WERI-Rb-1 (cell line): ENCODE data around the gene GDF7.

ENCODE experiments used
- DNase-seq: peaks from one replicate; pipeline ENCODE4 v3.0.0-alpha.2; 2020
- H3K27ac ChIP-seq: fragments of 250-450 bp; sonication (Bioruptor Pico); 2 replicates; pipeline ENCODE4 v1.5.1; 2020; ENCODE audit warnings: mild to moderate bottlenecking, moderate library complexity
- H3K27me3 ChIP-seq: fragments of 250-450 bp; sonication (Bioruptor Pico); 2 replicates; pipeline ENCODE4 v1.5.1; 2021; ENCODE audit warnings: mild to moderate bottlenecking, low read depth, moderate library complexity; ENCODE audit not compliant: insufficient read depth, severe bottlenecking
- H3K36me3 ChIP-seq: fragments of 250-450 bp; sonication (Bioruptor Pico); 2 replicates; pipeline ENCODE4 v1.5.1; 2020; ENCODE audit warnings: mild to moderate bottlenecking, moderate library complexity
- H3K4me3 ChIP-seq: 2 replicates; pipeline ENCODE4 v1.5.1; 2011; ENCODE audit warnings: low read depth, mild to moderate bottlenecking, control low read depth, low read length
- H3K9me3 ChIP-seq: fragments of 250-450 bp; sonication (Bioruptor Pico); 2 replicates; pipeline ENCODE4 v1.5.1; 2021; ENCODE audit warnings: mild to moderate bottlenecking, moderate library complexity; ENCODE audit not compliant: severe bottlenecking
- CTCF ChIP-seq: IDR thresholded peaks from 2 replicates; pipeline ENCODE4 v1.5.1; 2011; ENCODE audit warnings: low read depth, mild to moderate bottlenecking, control low read depth, inconsistent platforms, low read length

The GDF7 gene

GRCh38 chr2:20626392-20626697 is 40.6 kb upstream of the GDF7 start:
- Histone ChIP-seq H3K9me3 (no peaks in the 10 kb centered on the region), H3K27ac (no peak overlapping the region), H3K27me3 (no peaks in the 10 kb centered on the region), H3K36me3 (no peaks in the 10 kb centered on the region), H3K4me3 (no peak overlapping the region)
- TF ChIP-seq CTCF: no peak
- no peak for DNase-seq

- no peak for DNase-seq
- Histone ChIP-seq H3K27ac (no peak overlapping the region), H3K9me3 (no peaks in the 10 kb centered on the region), H3K27me3 (no peaks in the 10 kb centered on the region), H3K4me3 (no peak overlapping the region), H3K36me3 (no peaks in the 10 kb centered on the region)
- no peak for TF ChIP-seq CTCF
These were observed 40.0 kb upstream of the GDF7 start for GRCh38 chr2:20626698-20627513.

GRCh38 chr2:20627712-20628380 is 39.1 kb upstream of the GDF7 start:
- Histone ChIP-seq H3K9me3 (no peaks in the 10 kb centered on the region), H3K36me3 (no peaks in the 10 kb centered on the region), H3K27ac (no peak overlapping the region), H3K27me3 (no peaks in the 10 kb centered on the region), H3K4me3 (no peak overlapping the region)
- TF ChIP-seq CTCF: no peak
- DNase-seq: no peak

- Histone ChIP-seq H3K27me3 (no peaks in the 10 kb centered on the region), H3K27ac (no peak overlapping the region), H3K9me3 (no peaks in the 10 kb centered on the region), H3K4me3 (no peak overlapping the region), H3K36me3 (no peaks in the 10 kb centered on the region)
- no peak for TF ChIP-seq CTCF
- DNase-seq: no peak
These were observed 37.8 kb upstream of the GDF7 start for GRCh38 chr2:20629181-20629580.

- no peaks in the 10 kb centered on the region for H3K36me3 ChIP-seq
These were observed 37.3 kb upstream of the GDF7 start for GRCh38 chr2:20629581-20630171.

More at GRCh38 chr2:20629581-20630171, 37.3 kb upstream of the GDF7 start:
- H3K9me3 ChIP-seq: no peaks in the 10 kb centered on the region
- no peak overlapping the region for H3K4me3 ChIP-seq
- no peak for DNase-seq
- TF ChIP-seq CTCF: no peak
- H3K27me3 ChIP-seq: no peaks in the 10 kb centered on the region
- no peak overlapping the region for H3K27ac ChIP-seq
